GM18498 (cell line): Measurements from ENCODE around the gene CCL19.
A peak's percentile ranks its signal among the peaks of the same experiment; 100 is the strongest.

Experiments used
- ATAC-seq: cut with Tn5 transposase; IDR thresholded peaks from one replicate; pipeline ENCODE4 v1.9.1; 2021; ENCODE audit warnings: mild to moderate bottlenecking, moderate library complexity; ENCODE audit not compliant: unreplicated experiment

Gene CCL19

DNA sequence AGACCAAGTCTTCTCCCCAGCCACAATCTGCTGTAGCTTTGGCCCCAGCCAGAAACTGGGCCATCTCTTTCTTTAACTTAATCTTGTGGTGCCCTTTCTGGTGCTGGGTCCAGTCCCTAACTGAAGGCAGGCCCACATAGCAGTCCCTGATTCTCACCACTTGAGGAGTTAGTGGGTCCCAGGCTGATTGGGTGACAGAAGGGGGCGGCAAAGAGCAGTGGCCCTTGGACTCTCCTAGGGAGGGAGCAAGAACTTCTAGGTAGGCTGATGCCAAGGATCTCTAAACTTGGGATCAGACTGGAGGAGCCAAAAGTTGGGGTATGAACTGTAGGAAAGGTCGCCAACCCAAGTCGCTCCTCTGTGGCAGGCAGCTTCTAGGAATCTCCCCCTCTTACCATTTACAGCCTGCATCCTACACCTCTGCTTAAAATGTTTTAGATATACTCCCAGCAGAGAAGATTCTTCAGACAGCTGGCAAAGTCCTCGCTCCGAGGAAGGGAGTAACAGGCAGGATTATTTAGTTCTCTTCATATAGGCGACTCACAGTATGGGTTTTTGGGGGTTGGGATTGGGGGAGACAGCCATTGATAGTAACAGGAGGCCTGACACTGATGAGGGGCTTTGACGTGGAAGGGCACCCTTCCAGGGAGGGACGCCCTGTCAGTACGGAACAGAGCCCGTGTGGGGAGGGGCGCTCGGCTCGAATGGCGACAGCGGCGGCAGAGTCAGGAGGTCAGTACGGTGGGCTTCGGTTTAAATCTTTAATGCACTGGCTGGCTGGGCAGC, 26.6 kb downstream of the CCL19 start:
- peak; percentile 59 for ATAC-seq

DNA sequence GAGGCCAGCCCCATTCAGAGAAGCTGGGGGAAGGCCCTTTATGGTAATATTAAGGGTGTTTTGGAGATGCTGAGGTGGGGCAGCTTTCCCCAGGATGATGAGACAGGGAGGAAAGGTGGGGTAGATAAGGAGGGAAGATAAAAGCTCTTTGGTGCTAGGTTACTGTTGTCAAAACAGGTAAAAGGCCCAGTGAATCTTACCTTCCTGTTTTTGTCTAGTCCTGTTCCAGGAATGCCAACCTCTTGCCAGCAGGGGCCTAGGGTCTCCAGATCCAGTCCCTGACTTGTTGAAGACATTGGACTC, 27.8 kb downstream of the CCL19 start:
- ATAC-seq: no peak

DNA sequence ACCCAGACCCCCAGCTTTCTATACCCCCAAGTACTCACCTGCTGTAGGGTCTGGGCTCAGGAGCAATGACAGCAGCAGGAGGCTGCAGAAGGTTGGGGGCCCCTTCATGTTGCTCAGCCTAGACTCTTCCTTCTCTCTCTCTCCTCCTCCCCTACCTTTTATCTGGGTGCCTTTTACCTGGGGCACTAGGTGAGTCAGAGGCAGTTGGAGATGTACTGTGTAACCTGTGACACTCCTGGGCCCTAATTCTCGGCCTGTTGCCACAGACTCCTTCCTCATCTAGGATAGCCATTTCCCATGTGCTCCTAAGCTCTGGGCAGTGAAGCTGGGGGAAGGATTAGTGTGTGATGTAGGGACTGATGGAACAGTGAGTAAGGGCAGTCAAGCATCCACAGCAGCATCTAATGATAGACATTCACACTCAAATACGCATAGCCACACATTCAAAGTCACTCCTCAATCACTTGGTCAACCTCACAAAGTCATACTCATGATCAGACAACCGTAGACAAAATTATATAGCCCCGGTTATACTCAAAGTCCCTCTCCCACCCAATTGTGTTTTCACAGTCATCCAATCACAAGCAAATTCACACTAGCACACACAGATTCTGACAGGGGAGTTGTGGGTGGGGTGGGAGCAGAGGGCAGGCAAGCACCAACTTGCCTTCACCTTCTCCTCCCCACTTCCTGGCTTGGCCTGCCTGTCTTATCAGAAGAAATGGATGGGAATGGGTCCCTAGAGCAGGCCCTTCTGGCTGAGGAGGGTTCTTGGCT, 28.4 kb downstream of the CCL19 start, which contains the start of gene CCL27:
Gene CCL27 (minus strand): TSS at position 132 of the 777 bp plus-strand sequence. CDS start 24 bp downstream, at position 108.
- no peak for ATAC-seq

DNA sequence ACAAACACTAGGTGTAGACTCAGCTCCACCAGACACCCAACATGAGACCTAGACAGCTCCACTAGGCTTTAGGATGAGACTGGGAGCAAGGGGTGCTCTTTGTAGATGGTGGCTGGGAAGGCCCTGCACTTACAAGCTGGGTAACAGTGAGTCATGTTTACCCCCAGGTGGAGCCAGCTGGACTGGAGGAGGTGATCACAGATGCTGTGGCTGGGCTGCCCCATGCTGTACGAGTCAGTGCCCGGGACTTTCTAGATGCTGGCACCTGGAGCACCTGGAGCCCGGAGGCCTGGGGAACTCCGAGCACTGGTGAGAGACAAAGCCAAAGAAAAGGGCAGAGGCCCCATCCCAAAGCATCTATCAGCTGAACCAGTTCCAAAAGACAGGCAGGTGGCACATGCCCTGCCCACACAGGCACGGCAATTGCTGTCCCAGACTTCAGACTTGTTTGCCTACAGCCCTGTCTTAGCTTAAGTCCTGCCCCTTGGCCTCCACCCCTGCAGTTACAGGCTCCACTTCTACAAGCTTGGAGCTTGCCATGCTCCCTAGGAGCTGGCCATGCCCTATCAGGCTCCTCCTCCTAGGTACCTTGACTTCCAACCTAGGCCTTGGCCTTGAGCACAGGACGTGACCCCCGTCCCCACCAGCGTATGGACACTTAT, 31.4 kb downstream of the CCL19 start:
- no peak for ATAC-seq

DNA sequence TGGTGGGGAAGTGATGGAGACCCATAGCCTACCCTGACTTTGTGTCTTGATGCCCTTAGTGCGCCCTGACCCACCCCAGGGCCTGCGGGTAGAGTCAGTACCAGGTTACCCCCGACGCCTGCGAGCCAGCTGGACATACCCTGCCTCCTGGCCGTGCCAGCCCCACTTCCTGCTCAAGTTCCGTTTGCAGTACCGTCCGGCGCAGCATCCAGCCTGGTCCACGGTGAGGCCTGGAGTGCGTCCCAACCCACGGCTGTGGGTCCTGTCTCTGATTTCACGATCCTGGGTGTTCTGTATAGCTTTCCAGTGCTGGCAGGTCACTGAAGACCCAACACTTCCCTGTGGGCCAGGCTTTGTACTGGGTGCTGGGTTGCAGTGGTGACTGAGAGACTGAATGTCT, 32.6 kb downstream of the CCL19 start:
- no peak for ATAC-seq

DNA sequence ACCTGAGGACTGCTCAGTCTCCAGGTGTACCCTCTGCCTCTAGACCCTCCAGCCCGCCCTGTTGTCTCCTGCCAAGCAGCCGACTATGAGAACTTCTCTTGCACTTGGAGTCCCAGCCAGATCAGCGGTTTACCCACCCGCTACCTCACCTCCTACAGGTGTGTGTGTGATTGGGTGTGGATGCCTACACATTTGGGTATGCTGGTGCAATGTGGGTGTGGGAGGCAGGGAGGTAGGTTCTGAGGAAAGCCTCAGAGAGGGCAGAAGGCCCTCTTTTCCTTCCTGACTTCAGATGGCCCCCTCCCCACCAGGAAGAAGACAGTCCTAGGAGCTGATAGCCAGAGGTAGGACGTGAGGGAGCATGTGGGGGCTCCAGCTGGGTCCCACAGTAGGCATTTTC, 34.1 kb downstream of the CCL19 start:
- ATAC-seq: no peak

DNA sequence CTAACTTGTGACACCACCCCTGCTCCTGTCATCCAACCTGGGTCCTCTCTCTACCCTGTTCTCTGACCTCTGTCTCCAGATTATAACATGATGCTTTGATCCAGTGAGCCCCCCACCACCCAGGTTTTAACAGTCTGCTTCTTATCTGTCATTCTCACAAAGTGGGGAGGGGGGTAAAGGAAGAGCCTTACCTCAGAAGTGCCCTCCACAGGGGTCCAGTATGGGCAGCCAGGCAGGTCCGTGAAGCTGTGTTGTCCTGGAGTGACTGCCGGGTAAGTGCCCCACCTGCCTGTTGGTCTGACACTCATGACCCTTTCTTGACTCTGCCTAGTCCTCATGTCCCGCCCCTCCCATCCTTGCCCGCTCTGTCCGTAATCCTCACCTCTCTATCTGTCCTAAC, 35.7 kb downstream of the CCL19 start:
- ATAC-seq: no peak

DNA sequence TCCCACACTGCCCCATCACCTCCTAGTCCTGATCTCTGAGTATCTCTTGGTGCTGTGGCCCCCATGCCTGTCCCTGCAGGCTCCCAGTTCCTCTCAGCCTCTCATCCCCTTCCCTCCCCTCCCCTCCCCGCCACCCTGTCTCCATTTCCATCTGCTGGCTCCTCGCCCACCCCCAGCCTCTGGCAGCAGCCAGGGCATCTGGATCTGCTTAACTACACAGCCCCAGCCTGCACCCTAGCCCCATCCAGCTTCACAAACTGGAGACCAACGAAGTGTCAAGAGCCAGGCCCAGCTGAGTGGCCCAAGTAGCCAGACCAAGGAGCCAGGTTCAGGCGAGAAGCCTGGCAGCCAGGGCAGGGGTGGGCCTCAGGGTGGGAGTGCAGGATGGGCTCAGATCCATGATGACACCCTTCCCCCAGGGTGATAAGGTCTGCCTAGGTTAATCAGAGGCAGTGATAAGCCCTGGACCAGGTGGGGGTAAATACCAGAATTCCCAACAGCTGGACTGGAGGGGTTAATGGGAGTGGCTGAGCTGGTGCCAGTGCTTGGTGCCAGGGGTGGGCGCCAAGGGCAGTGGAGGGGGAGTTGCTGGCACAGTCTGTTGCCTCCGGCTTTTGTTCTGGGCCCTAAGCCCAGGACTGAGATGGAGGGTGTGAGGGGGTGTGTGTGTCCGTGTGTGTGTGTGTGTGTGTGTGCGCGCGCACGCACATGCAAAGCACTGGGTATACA, 36.6 kb downstream of the CCL19 start:
- ATAC-seq: no peak

DNA sequence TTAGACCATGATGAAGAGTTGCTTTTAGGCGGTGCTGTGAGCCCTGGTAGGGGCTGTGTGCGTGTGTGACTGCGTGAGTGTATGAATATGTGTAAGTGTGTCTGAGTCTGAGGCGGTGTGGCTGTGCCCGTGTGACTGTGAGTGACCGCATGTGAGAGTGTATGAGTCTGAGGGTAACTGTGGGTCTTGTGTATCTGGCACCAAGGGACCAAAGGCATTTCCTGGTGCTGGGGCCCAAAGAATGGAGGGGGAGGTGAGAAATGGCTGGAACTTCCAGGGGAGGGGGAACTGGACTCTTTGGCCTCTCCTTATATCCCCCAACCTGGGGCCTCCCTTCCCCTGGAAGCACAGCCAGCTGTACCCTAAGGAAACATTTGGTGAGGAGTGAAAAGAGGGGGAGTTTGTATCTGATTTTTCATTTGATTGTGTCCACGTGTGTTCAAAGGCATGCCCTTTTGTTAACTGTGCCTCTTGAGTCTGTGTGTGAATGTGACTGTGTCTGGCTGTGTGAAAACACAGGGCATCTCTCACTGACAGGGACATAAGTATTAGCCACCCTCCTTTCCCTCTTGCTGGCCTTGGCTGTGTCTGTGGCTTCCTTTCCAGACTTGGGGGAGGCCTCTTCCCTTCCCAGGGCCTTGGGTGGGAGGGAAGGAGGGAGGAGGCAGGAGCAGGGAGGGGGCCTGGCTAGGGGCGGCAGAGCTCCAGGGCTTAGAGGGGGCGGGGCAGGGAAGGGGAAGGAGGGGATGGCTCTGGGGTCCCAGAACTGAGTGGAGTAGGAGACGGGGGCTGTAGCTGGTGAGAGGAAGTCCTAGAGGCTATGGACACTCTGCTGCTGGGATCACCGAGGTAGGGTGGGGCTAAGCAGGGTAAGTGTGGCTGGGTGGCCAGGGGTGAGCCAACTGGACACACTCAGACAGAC, 37.7 kb downstream of the CCL19 start:
- ATAC-seq: no peak

DNA sequence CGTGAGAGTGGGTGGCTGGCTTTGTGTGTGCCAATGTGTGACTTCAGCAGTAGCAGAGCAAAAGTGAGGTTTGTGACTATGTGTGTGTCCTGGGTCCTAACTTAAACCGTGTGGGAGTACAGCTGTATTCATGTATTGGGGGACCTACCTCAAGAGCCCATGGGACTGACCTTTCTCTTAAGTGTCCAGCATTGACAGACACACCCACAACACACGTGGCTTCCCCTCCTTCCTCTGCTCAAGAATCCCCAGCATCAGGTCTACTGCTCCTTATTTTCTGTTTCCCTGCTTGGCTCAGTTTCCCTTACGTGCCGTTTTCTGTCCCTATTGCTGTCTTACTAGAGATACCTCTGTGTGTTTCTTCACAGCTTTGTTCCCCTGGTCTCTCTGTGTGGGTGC, 38.5 kb downstream of the CCL19 start:
- no peak for ATAC-seq

DNA sequence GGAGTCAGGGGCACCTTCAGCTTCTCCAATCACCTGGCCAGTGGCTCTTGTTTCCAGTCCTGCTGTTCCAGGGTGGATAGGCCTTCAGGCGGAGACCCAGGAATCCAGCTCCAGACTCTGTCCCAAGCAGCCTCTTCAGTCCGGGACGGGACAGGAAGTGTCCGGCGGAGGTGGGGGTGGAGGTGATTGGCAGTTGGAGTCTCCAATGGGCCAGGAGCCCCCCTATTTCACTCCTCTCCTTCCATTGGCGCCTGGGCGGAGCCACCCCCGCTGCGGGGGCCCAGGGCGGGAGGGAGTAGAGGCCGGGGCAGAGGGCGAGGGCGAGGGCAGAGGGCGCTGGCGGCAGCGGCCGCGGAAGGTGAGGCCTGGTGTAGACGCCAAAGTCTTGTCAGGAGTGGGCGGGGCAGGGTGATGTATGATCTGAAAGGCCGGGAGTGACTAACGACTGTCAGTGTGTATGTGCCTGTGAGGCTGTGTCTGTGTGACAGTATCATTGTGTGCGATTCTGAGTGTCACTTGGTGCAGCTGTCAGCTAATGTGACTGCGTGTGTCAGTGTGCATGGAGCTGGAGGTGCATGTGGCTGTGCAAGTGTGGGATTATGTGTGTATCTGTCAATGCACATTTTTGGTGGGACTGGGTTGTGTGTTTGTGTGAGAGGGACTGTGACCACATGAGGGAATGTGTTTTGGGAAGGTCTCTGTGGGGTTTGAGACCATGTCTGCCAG, 39.0 kb downstream of the CCL19 start, which contains the start of gene IL11RA:
Gene IL11RA (plus strand): TSS at position 310 of the 726 bp plus-strand sequence. CDS start 3,033 bp downstream, outside the sequence.
- no peak for ATAC-seq

DNA sequence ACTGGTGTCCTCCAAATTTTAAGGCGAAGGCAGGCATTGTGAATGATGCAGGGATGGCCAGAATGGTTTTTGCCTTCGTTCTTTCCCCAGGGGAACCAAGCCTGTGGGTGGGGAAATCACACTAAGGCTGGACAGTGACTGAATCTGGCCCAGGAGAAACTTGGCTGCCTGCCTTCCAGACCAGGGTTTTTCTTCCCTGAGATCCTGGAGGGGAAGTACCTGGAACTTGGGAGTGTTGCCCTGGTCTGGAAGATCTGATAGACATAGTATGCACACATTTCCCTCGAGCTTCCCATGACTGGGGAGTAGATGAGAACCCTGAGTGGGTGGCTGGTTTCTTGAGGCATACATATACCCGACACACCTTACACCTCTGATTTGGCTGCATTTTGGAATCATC, 39.8 kb downstream of the CCL19 start:
- ATAC-seq: no peak

DNA sequence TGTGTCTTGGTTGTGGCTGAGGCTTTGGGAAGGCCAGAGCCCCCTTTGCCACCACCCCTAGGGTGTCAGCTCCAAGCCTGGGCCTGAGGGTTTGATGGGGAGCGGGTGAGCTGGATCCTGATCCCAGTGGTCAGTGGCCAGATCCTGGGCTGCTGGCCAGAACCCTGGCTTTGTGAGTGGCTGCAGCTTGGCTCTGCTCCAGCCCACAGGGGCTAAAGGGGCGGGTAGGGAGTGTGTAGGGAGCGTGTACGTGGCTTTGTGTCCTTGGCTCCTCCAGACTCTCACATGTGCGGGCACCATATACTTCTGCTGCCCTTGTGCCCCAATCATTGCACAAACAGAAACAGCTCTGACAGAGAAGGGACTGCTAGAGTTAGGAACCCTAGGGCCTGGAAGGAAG, 40.3 kb downstream of the CCL19 start:
- ATAC-seq: no peak

DNA sequence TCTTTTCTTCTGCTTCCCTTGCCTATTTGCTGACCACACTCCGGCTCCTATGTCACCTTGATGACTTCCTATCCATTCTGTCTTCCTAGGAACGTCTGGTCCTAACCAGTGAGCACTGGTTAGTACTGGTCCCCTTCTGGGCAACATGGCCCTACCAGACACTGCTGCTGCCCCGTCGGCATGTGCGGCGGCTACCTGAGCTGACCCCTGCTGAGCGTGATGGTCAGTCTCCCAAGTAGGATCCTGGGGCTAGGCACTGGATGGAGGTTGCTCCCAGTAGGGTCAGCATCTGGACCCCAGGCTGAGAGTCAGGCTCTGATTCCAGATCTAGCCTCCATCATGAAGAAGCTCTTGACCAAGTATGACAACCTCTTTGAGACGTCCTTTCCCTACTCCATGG, 42.4 kb downstream of the CCL19 start:
- no peak for ATAC-seq

DNA sequence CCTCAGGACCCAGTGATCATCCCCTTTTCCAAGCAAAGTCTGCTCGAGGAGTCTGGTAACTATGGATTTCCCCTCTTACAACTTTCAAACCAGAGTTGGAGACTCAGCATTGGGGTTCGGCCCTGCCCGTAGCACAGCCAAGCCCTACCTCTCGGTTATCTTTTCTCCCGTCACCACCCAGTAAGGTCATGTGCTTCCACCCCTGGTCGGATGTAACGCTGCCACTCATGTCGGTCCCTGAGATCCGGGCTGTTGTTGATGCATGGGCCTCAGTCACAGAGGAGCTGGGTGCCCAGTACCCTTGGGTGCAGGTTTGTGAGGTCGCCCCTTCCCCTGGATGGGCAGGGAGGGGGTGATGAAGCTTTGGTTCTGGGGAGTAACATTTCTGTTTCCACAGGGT, 43.4 kb downstream of the CCL19 start:
- ATAC-seq: no peak

DNA sequence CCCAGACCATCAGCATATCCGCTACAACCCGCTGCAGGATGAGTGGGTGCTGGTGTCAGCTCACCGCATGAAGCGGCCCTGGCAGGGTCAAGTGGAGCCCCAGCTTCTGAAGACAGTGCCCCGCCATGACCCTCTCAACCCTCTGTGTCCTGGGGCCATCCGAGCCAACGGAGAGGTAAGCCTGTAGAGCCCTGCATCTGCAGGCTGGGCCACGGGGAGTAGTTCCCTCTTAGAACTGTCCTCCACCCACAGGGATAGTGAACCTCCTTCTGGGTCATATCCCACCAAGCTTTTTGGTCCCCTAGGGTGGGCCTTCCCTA, 44.0 kb downstream of the CCL19 start:
- no peak for ATAC-seq

DNA sequence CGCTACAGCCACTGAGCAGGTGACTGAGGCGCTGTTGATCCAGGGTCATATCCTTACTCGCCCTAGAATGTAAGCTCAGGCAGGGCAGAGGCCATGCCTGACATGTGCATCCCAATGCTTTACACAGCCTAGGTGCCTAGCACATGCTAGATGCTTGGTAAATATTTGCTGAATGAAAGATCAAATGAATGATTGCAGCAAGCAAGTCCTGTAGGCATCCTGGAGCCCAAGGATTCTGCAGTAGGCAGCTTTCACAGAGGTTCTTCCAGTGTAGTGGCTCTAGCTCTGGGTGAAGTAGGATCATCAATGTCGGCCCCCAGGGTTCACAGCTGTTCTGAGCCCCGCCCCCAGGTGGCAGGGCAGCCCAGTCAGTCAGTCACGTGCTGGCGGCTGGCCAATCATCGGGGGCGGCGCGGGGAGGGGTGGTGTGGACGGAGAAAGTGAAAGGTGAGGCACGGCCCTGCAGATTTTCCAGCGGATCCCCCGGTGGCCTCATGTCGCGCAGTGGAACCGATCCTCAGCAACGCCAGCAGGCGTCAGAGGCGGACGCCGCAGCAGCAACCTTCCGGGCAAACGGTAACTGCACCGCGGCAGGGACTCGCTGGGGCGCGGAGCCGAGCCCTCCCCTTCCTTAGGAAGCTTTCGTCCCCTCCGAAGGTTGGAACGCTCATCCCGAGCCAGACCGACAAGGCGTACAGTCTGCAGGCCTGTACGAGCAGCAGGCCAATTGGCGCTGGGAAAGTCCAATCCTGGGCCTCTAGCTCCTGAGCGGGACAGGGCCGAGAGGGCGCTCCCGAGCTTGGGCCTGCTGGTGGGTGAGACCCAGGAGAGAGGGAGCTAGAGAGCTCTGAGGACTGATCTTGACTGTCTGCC, 44.6 kb downstream of the CCL19 start, which contains the start of gene GALT:
Gene GALT (plus strand): TSS at position 465 of the 873 bp plus-strand sequence. CDS start 30 bp downstream, at position 495.
- ATAC-seq: peak; percentile 91

DNA sequence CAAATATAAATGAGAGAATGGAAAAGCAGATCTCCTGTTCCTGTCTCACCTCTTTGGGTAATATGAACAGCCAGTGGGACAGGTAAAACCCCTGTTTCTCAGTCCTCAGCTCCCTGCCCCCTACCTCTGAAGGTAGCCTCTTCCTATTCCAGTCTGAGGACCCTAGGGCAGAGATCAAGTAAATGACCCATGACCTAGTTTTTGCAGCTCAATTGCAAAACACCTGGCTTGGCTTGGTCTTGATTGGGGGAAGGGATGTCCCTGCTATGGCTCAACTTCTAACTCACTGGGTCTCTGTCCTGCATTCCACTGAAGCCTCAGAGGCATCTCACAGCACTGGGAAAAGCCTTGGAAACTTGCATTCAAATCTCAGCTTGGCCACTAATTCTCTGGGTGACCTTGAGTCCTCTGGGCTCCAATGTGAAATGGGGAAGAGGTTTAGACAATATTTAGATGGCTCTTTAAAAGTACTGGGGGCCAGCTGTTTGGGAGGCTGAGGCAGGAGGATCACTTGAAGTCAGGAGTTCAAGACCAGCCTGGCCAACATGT, 46.2 kb downstream of the CCL19 start:
- ATAC-seq: no peak
